NCI-H1092 (cell line): ENCODE data around the gene CDC37.
"Not testable (repeated sequence)": the region's sequence is repeated elsewhere in the genome, so short reads cannot be mapped to it uniquely, and the experiment has no call there.

Experiments used
- DNase-seq: peaks from one replicate; lab custom pipeline; 2025; lab: John Stamatoyannopoulos, UW

Gene CDC37

GRCh38 chr19:10419646-10420443 lies 16.5 kb upstream of the CDC37 start:
- no peak for DNase-seq

DNA sequence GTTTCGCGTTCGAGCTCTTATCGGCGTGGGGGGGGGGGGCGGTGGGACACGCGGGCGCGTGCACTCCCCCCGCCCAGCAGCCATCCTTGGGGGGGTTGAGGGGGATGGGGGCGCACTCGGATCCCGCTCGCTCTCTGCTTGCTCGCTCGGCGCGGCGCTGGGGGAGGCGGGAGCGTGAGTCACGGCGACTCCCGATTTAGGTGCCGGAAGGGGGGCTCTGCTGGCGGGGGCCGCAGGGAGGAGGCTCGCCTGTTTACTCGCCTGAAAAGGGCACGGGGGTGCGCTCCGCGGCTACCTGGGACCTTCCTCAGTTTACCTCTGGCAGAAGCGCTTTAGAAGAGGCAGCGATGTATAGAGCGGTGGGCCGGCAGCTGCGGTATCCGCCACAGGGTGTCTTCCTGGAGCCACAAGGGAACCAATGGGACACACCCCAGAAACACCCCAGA lies 15.9 kb upstream of the CDC37 start:
- DNase-seq, result no peak

- no peak for DNase-seq
These were observed 15.3 kb upstream of the CDC37 start for GRCh38 chr19:10418485-10419199.

GRCh38 chr19:10418235-10418484 lies 14.8 kb upstream of the CDC37 start:
- DNase-seq, result no peak

- no peak for DNase-seq
These were observed 14.3 kb upstream of the CDC37 start for GRCh38 chr19:10417541-10418234.

DNA sequence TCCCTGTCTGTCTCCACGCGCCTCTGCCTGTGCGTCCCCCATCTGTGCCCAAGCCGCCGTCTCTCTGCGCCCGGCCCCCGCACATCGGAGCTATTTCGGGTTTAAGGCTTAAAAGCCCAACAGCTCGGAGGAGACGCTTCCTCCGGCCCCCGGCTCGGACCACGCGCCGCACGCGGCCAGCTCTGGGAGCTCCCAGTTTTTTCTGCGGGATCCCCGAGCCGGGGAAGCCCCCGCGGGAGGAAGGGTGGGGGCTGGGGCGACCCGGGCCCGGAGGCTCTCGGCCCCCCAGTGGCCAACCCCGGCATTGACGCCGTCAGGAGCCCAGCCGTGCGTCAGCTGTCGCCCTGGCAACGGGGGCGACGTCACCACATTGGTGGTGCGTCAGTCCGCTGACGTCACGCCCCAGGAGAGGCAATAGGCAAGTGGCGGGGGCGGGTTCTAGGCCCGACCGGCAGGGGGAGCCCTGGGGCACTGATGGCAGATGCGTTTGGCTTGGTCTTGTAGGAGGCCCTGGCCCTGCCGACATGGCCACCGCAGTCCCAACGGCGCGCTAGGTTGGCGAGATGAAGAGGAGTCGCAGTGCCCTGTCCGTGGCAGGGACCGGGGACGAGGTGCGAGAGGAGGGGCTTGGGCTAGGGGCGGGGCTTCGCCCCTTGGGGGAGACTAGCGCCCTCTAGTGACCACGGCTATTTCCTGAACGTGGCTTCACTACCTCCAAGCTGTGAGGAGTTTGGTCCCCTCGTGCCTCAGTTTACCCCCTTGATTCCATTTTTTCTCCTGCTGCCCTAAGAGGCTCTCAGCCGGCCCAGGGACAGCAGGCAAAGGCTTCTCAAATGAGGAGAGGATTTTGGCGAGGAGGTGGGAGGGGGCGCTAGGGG lies 13.3 kb upstream of the CDC37 start:
- DNase-seq, result peak; percentile 64

DNA sequence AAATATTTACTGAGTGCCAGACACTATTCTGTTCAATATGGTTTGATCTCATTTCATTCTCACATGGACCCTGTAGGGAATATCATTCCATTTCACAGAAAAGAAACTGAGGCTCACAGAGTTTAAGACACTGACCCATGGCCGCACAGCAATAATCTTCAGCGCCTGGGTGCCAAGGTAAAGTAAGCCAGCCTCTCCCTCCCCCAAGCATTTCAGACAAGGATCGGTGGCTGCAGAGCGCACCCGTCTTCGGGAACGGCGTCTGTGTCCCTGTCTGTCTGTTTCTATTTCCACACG lies 12.7 kb upstream of the CDC37 start:
- no peak for DNase-seq

DNA sequence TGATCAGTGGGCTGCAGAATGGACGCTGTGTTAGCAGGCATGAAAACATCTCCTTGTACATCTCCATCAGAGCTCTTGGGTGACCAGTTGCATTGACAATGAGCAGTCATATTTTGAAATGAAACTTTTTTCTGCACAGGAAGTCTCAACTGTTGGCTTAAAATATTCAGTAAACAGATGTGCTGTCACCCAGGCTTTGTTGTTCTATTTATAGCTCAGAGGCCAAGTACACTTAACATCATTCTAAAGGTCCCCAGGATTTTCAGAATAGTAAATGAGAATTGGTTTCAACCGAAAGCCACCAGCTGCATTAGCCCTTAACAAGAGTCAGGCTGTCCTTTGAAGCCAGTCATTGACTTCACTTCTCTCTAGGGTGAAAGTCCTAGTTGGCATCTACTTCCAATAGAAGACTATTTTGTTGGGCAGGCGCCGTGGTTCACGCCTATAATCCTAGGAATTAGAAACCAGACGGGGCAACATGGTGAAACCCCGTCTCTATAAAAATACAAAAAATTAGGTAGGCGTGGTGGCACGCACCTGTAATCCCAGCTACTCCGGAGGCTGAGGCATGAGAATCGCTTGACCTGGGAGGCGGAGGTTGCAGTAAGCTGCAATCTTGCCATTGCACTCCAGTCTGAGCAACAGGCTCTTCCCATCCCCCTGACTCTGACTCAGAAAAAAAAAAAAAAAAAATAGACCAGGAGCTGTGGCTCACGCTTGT lies 9.1 kb upstream of the CDC37 start:
- no peak for DNase-seq

- not testable (repeated sequence) for DNase-seq
These were observed 7.9 kb upstream of the CDC37 start for GRCh38 chr19:10411224-10411623.

- DNase-seq, result no peak
These were observed 5.4 kb upstream of the CDC37 start for GRCh38 chr19:10408511-10409283.

GRCh38 chr19:10407096-10407495 lies 3.8 kb upstream of the CDC37 start:
- DNase-seq, result no peak

DNA sequence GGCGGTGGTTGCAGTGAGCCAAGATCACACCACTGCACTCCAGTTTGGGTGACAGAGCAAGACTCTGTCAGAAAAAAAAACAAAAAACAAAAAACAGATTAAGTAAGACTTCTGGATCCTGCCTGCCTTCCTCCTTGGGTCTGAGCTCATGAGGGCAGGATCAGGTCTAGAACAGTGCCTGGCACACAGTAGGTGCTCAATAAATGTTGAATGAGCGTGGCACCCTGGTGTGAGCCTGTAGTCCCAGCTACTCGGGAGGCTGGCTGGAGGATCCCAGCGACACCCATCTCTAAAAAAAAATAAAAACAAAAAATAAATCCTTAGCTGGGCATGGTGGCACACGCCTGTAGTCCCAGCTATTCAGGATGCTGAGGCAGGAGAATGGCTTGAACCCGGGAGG lies 2.8 kb upstream of the CDC37 start:
- no peak for DNase-seq

GRCh38 chr19:10404888-10405820 lies 1.8 kb upstream of the CDC37 start:
- DNase-seq, result no peak

DNA sequence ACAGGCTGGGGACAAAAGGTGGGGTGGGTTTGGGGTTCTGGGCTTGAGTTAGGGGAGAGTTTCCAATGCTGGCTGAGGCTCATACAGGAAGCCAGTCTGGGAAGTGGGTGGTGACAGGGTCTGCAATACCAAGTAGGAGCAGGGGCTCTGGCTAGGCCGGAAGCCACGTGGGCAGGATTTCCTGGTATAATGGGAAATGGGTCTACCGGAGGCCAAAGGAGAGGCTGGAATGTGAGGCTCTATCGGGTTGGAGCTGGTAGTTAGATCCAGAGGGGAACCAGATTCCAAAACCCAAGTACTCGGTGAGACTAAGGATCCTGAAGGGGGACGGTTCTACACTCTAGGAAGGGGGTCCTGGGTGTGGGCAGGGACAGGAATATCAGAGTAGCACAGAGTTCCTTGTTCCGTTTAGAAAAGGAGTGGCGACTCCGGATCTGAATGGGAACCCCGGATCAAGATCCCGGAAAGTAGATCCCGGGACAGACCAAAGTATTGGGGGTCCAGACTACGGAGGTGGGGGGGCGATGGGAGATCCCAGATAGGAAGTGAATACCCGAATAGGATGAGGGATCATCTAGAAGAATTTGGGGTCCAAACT lies 802 bp downstream of the CDC37 start:
- no peak for DNase-seq

DNA sequence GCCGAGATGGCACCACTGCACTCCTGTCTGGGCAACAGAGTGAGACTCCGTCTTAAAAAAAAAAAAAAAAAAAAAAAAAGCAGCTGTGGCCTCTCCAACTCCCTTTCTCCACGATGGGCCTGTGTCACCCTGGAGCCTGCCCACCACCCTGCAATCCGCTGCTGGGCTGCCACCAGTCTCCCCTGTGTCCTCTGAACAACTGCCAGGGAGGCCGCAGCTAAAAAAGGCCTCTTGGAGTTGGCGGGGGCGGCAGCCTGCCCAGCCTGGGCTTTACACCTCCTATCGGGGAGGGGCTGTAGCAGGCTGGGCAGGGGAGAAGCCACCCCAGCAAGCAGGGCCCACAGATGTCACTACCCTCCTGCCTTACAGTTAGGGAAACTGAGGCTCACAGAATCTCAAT lies 3.5 kb downstream of the CDC37 start:
- no peak for DNase-seq

DNA sequence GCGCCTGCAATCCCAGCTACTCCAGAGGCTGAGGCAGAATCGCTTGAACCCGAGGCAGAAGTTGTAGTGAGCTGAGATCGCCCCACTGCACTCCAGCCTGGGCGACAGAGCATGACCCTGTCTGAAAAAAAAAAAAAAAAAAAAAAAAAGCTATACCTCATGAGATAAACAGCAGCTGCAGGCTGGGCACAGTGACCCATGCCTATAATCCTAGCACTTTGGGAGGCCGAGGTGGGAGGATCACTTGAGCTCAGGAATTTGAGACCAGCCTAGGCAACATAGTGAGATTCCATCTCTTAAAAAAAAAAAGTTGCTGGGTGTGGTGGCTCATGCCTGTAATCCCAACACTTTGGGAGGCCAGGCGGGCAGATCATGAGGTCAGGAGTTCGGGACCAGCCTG lies 4.0 kb downstream of the CDC37 start:
- DNase-seq, result not testable (repeated sequence)

GRCh38 chr19:10398819-10399218 lies 4.5 kb downstream of the CDC37 start:
- DNase-seq, result no peak

DNA sequence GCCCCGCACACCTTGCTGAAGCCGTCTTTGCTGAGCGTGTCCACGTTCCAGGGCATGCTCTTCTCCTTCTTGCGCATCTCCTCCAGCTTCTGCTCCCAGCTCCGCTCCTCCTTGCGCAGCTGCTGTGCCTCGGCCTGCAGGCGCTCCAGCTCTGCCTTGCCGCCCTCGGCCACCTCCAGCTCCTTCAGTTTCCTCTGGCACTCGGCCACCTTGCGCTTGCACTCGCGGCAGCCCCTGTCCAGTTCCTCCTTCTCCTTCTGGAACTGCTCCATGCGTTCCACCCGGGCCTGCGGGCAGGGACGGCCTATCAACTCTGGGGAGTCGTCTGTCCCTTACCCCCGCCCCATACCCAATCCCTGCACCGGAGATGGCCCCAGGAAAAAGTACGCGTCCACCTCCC lies 7.4 kb downstream of the CDC37 start:
- no peak for DNase-seq

GRCh38 chr19:10395436-10395835 lies 7.9 kb downstream of the CDC37 start:
- DNase-seq, result no peak
